Upper lobe of right lung (tissue), 1 donor: ENCODE measurements around the gene ITGA1. TPM values are rescaled to one million over a fixed set of nuclear protein-coding genes. Genes with fewer than 3 reads are reported as not detected.

ENCODE experiments used
- ATAC-seq: fragments of 200-7000 bp; cut with Tn5 transposase; one replicate; pipeline ENCODE4 v1.9.1; 2020; ENCODE audit warnings: mild to moderate bottlenecking, moderate library complexity
- DNase-seq: peaks from one replicate; pipeline ENCODE4 v3.0.0-alpha.2; 2020
- H3K27ac ChIP-seq: fragments of 200-600 bp; one replicate; pipeline ENCODE4 v1.8.0; 2022
- H3K27me3 ChIP-seq: fragments of 200-600 bp; one replicate; pipeline ENCODE4 v1.8.0; 2022; ENCODE audit warnings: mild to moderate bottlenecking
- H3K36me3 ChIP-seq: fragments of 200-600 bp; one replicate; pipeline ENCODE4 v1.8.0; 2022
- H3K4me1 ChIP-seq: fragments of 200-600 bp; one replicate; pipeline ENCODE4 v1.8.0; 2022
- H3K4me3 ChIP-seq: fragments of 200-600 bp; one replicate; pipeline ENCODE4 v1.8.0; 2022; ENCODE audit warnings: mild to moderate bottlenecking
- H3K9me3 ChIP-seq: fragments of 200-600 bp; one replicate; pipeline ENCODE4 v1.8.0; 2022
- intact Hi-C: fragments of 100-400 bp; cut with DNase I; formaldehyde crosslinking; loops from one replicate; pipeline ENCODE4 v1.11.0; 2022
- total RNA-seq: library from RNA; stranded (reverse); fragmentation: NEBNext Ultra II Directional; extraction: Animal tissue kit (Norgen Biotek cat#: 25700); gene quantifications from one replicate; pipeline ENCODE4 v1.2.1, GENCODE V29; 2021
- TF ChIP-seq, protein P1 (sequence below): fragments of 200-600 bp; IDR thresholded peaks from one replicate; pipeline ENCODE4 v1.8.0; 2022; ENCODE audit warnings: antibody characterized with exemption
- donor health status: DM: no; HTN: yes; CAD: no; lungs with severe emphysema.

The ITGA1 gene
- total RNA-seq, 1 donor from 2014 or later: 94.8 TPM

DNA sequence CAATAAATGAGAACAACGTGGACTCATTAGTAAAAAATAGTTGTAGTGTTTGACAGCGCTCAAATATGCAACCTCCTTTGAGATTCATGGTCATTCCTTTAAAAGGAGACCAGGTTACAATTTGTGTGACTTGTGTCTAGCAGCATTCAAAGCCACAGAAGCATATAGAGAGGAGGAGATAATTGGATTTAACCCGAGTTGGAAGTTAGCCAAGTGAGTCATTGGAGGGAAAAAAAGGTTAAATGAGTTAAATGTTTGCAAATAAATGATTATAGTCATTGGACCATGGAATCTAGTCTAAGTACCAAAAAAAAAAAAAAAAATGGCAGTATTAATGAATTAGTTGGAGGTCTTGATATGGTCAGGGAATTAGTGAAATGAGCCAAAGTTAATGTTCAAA is 90.9 kb downstream of the ITGA1 start:
- Histone ChIP-seq H3K4me3 (no peak overlapping the region), H3K36me3 (no peaks in the 10 kb centered on the region), H3K9me3 (no peaks in the 10 kb centered on the region), H3K4me1 (no peaks in the 10 kb centered on the region), H3K27me3 (no peaks in the 10 kb centered on the region), H3K27ac (no peak overlapping the region)
- DNase-seq (no peak), ATAC-seq (no peak)
- intact Hi-C loops: no loop called here
- TF ChIP-seq, protein P1, sequence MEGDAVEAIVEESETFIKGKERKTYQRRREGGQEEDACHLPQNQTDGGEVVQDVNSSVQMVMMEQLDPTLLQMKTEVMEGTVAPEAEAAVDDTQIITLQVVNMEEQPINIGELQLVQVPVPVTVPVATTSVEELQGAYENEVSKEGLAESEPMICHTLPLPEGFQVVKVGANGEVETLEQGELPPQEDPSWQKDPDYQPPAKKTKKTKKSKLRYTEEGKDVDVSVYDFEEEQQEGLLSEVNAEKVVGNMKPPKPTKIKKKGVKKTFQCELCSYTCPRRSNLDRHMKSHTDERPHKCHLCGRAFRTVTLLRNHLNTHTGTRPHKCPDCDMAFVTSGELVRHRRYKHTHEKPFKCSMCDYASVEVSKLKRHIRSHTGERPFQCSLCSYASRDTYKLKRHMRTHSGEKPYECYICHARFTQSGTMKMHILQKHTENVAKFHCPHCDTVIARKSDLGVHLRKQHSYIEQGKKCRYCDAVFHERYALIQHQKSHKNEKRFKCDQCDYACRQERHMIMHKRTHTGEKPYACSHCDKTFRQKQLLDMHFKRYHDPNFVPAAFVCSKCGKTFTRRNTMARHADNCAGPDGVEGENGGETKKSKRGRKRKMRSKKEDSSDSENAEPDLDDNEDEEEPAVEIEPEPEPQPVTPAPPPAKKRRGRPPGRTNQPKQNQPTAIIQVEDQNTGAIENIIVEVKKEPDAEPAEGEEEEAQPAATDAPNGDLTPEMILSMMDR: no peak

DNA sequence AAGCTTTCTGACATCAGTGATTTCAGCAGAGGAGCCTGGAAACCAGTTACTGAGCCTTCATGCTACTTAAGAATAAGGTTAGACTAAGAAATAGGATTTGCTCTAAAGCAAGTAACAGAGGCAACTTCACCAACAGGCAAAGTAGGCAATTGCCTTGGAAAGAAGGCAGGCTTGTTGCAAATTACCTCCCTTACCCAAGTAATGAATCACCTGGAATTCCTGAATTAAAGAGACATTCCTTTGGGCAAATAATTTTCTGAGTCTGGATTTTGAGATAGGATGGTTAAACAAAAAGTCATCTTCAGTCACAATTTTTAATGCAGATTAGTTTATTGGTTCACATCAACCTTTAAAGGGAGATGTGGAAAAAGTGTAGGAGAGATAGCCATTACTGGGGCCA is 92.8 kb downstream of the ITGA1 start:
- ATAC-seq: no peak
- Histone ChIP-seq H3K27me3 (no peaks in the 10 kb centered on the region), H3K27ac (no peak overlapping the region), H3K4me3 (no peak overlapping the region), H3K9me3 (no peaks in the 10 kb centered on the region), H3K36me3 (no peaks in the 10 kb centered on the region), H3K4me1 (no peaks in the 10 kb centered on the region)
- no peak for DNase-seq
- intact Hi-C loops: no loop called here
- TF ChIP-seq, protein P1: no peak

DNA sequence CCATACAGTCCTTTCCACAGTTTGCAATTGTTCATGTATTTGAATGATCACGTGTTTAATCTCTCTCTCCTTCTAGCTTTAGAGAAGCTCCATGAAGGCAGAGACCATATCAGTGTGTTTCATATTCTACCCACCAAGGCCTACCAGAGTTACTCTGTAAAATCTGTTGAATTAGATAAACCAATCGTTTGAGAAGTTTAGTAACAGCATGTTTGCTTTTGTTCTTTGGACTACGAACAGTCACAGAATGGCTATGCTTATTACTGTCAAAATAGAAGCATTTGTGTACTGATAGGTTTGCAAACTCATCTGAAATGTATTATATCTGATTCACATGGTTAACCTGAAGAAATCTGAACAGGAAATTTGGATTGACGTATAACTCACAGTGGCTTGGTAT is 93.8 kb downstream of the ITGA1 start:
- intact Hi-C loops: no loop called here
- H3K4me3 ChIP-seq: no peak overlapping the region
- TF ChIP-seq, protein P1: no peak
- DNase-seq (no peak), ATAC-seq (no peak)
- H3K27me3 ChIP-seq: no peaks in the 10 kb centered on the region
- H3K36me3 ChIP-seq: no peaks in the 10 kb centered on the region
- no peaks in the 10 kb centered on the region for H3K4me1 ChIP-seq
- no peaks in the 10 kb centered on the region for H3K9me3 ChIP-seq
- H3K27ac ChIP-seq: no peak overlapping the region

DNA sequence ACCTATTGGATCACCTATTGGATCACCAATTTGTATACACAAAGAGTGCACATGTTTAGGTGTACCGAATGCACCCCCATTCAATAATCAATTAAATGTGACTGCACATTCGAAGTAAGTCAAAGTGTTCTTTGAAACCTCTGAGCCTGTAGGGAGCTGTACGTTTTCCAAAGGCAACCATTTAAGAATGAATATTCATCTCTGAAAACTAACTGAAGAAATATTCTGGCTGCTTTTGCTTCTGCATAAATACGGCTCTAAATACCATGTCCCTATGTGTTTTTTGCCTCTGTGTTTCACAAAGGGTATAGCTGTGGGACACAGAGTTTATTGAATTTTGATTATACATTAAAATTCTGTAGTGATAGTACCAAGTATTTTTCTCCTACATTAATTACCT is 95.4 kb downstream of the ITGA1 start:
- no peak for ATAC-seq
- Histone ChIP-seq H3K27ac (no peak overlapping the region), H3K9me3 (no peaks in the 10 kb centered on the region), H3K27me3 (no peaks in the 10 kb centered on the region), H3K36me3 (peaks cover 5% of the 10 kb centered on the region), H3K4me3 (no peak overlapping the region), H3K4me1 (no peaks in the 10 kb centered on the region)
- intact Hi-C loops: no loop called here
- no peak for DNase-seq
- TF ChIP-seq, protein P1: no peak

GRCh38 chr5:52884453-52884852 is 96.7 kb downstream of the ITGA1 start:
- H3K27ac ChIP-seq: no peak overlapping the region
- peaks cover 9% of the 10 kb centered on the region for H3K36me3 ChIP-seq
- H3K27me3 ChIP-seq: no peaks in the 10 kb centered on the region
- intact Hi-C loops: no loop called here
- TF ChIP-seq, protein P1: no peak
- DNase-seq: no peak
- no peaks in the 10 kb centered on the region for H3K4me1 ChIP-seq
- no peak overlapping the region for H3K4me3 ChIP-seq
- H3K9me3 ChIP-seq: no peaks in the 10 kb centered on the region
- ATAC-seq: no peak

DNA sequence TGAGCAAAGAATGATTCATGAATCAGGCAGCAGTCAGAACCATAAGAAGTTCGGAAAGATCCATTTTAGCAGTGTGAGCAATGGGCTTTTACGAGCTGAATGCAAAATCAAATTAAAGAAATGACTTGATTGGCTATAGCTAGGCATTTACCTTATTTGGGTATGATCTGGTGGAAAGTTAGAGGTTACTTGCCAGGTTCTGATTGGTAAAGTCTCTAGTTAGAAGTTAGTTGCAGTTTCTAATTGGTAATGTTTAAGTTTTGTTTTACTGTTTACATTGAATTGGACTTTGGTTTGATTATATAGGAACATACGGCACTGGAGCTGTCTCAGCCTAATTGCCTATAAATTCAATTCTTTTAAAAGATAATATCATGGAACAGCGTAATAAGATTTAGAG is 97.9 kb downstream of the ITGA1 start:
- H3K27me3 ChIP-seq: no peaks in the 10 kb centered on the region
- no peak overlapping the region for H3K27ac ChIP-seq
- ATAC-seq (no peak), DNase-seq (no peak)
- TF ChIP-seq, protein P1: no peak
- intact Hi-C loops: no loop called here
- no peaks in the 10 kb centered on the region for H3K9me3 ChIP-seq
- no peaks in the 10 kb centered on the region for H3K4me1 ChIP-seq
- H3K4me3 ChIP-seq: no peak overlapping the region
- peaks cover 12% of the 10 kb centered on the region for H3K36me3 ChIP-seq
